KMS-11 (cell line): ENCODE measurements around the gene HOXB2.

ENCODE experiments used
- H2AFZ ChIP-seq: fragments of 200-600 bp; sonication (generic); 2 replicates; pipeline ENCODE4 v1.6.1; 2016; ENCODE audit warnings: antibody characterized with exemption, mixed run types, low read depth
- H3K27ac ChIP-seq: fragments of 200-600 bp; sonication (generic); 2 replicates; pipeline ENCODE4 v1.6.1; 2016; ENCODE audit warnings: mild to moderate bottlenecking, mixed run types
- H3K27me3 ChIP-seq: fragments of 200-600 bp; sonication (generic); 2 replicates; pipeline ENCODE4 v1.6.1; 2017; ENCODE audit warnings: mild to moderate bottlenecking, low read depth, mixed run types, moderate library complexity; ENCODE audit not compliant: insufficient read depth
- H3K36me3 ChIP-seq: fragments of 200-600 bp; sonication (generic); 2 replicates; pipeline ENCODE4 v1.6.1; 2017; ENCODE audit warnings: mild to moderate bottlenecking, mixed run types; ENCODE audit not compliant: insufficient read depth
- H3K4me1 ChIP-seq: fragments of 200-600 bp; sonication (generic); 2 replicates; pipeline ENCODE4 v1.6.1; 2016; ENCODE audit warnings: mild to moderate bottlenecking, low read depth, mixed run types; ENCODE audit not compliant: poor library complexity, severe bottlenecking
- H3K4me2 ChIP-seq: fragments of 200-600 bp; sonication (generic); 2 replicates; pipeline ENCODE4 v1.7.0; 2016; ENCODE audit warnings: mild to moderate bottlenecking, mixed run types
- H3K4me3 ChIP-seq: fragments of 200-600 bp; sonication (generic); IDR thresholded peaks from 2 replicates; pipeline ENCODE4 v1.6.1; 2017; ENCODE audit warnings: low read depth, low read length, mixed read lengths; ENCODE audit not compliant: insufficient read depth
- H3K79me2 ChIP-seq: fragments of 200-600 bp; sonication (generic); 2 replicates; pipeline ENCODE4 v1.6.1; 2016; ENCODE audit warnings: low read depth, mixed run types; ENCODE audit not compliant: insufficient read depth
- H3K9ac ChIP-seq: fragments of 200-600 bp; sonication (generic); 2 replicates; pipeline ENCODE4 v1.6.1; 2016; ENCODE audit warnings: mild to moderate bottlenecking, mixed run types
- H4K20me1 ChIP-seq: fragments of 200-600 bp; sonication (generic); 2 replicates; pipeline ENCODE4 v1.6.1; 2016; ENCODE audit warnings: mild to moderate bottlenecking, mixed run types; ENCODE audit not compliant: insufficient read depth
- TF ChIP-seq, protein P1 (sequence below): fragments of 200-600 bp; sonication (generic); conservative IDR thresholded peaks from 2 replicates; pipeline ENCODE4 v1.6.1; 2017; ENCODE audit warnings: low read depth, mild to moderate bottlenecking, antibody characterized with exemption, low read length, moderate library complexity, mixed read lengths

The HOXB2 gene

DNA sequence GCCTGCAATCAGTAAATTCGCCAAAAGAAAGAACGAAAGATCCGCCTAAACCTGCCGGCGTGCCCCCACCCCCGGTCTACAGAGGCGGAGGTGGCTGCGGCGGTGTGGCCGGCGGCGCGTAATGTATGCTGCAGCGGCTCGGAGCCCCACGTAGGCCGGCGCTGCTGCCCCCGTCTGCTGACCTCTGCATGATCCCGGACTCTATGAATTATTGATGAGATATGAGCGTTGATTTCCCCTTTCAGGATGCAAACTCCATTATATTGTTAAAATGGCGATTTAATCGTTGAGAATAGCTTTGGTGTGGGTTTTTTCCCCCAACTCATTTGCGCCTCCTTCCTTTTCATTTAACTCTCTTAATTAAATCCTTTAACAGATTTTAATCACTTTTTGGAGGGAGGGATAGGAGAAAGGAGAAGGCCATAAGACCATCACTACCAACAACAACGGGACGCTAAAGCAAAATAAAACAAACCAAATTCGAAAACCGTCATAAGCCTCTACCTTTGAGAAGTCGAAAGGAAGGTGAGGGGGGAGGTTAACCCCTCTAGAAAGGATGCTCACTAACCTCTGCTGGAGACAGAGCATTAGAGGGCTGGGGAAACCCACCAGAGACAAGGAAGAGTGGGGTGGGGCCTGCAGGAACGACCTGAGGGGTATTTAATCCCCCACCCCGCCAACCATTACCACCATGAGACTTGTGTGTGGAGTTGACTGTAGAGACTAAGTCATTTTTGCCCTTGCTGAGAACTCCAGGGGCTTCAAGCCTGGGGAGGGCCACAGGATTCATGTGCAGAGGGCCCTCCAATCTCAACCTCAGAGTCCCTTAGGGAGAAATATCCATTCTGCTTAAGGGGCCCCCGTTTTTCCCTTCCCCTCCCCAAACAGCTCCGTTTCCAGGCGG lies 41.7 kb upstream of the HOXB2 start:
- H4K20me1 ChIP-seq, result no peaks in the 10 kb centered on the region
- H3K4me1 ChIP-seq, result no peaks in the 10 kb centered on the region
- H3K4me2 ChIP-seq, result no peak overlapping the region
- no peak overlapping the region for H3K9ac ChIP-seq
- H3K27me3 ChIP-seq, result peaks cover 3% of the 10 kb centered on the region; the same call in 1 of the 2 replicates
- H3K27ac ChIP-seq, result no peak overlapping the region
- no peak overlapping the region for H3K4me3 ChIP-seq
- H2AFZ ChIP-seq, result no peak overlapping the region; the same call in 1 of the 2 replicates
- H3K36me3 ChIP-seq, result no peaks in the 10 kb centered on the region
- no peaks in the 10 kb centered on the region for H3K79me2 ChIP-seq
- TF ChIP-seq, protein P1, sequence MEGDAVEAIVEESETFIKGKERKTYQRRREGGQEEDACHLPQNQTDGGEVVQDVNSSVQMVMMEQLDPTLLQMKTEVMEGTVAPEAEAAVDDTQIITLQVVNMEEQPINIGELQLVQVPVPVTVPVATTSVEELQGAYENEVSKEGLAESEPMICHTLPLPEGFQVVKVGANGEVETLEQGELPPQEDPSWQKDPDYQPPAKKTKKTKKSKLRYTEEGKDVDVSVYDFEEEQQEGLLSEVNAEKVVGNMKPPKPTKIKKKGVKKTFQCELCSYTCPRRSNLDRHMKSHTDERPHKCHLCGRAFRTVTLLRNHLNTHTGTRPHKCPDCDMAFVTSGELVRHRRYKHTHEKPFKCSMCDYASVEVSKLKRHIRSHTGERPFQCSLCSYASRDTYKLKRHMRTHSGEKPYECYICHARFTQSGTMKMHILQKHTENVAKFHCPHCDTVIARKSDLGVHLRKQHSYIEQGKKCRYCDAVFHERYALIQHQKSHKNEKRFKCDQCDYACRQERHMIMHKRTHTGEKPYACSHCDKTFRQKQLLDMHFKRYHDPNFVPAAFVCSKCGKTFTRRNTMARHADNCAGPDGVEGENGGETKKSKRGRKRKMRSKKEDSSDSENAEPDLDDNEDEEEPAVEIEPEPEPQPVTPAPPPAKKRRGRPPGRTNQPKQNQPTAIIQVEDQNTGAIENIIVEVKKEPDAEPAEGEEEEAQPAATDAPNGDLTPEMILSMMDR, result no peak

DNA sequence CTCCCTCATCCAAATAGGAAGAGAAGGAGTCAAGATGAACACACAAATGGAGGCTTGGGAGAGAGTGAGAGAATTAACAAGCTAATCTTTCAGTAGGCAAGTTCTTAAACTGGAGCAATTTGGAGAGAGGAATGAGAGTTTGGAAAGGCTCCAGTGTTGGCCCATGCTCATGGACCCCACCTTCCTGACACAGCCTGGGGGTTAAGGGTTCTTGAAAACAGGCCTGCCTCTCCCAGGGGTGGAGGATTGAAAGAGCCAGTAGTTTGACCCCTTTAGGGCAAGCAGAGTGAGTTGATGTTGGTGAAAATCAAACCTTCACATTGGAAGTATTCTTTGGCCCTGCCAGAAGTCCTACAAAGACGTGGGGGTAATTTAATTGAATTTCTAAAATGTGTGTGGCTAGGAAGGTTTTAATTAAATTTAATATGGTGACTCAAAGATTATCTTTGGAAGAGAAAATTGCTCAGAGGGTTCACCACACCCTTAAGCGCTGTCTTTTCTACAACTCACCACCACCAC lies 39.4 kb upstream of the HOXB2 start:
- no peak overlapping the region for H3K9ac ChIP-seq
- H3K36me3 ChIP-seq, result no peaks in the 10 kb centered on the region
- H3K4me3 ChIP-seq, result no peak overlapping the region
- no peak overlapping the region for H3K27ac ChIP-seq
- H3K79me2 ChIP-seq, result no peaks in the 10 kb centered on the region
- H3K4me1 ChIP-seq, result no peaks in the 10 kb centered on the region
- no peak overlapping the region for H2AFZ ChIP-seq
- peaks cover 3% of the 10 kb centered on the region; the same call in 1 of the 2 replicates for H3K27me3 ChIP-seq
- TF ChIP-seq, protein P1, result no peak
- H3K4me2 ChIP-seq, result no peak overlapping the region
- H4K20me1 ChIP-seq, result no peaks in the 10 kb centered on the region

- no peak overlapping the region for H3K27ac ChIP-seq
- H3K27me3 ChIP-seq, result peaks cover 3% of the 10 kb centered on the region; the same call in 1 of the 2 replicates
- H3K4me3 ChIP-seq, result no peak overlapping the region
- no peaks in the 10 kb centered on the region for H4K20me1 ChIP-seq
- no peaks in the 10 kb centered on the region for H3K79me2 ChIP-seq
- H3K36me3 ChIP-seq, result no peaks in the 10 kb centered on the region
- no peaks in the 10 kb centered on the region for H3K4me1 ChIP-seq
- no peak overlapping the region for H3K9ac ChIP-seq
- H2AFZ ChIP-seq, result no peak overlapping the region
- no peak overlapping the region for H3K4me2 ChIP-seq
- TF ChIP-seq, protein P1, result no peak
Measured at GRCh38 chr17:48583708-48584222, 38.9 kb upstream of the HOXB2 start.

GRCh38 chr17:48582750-48583069 lies 37.8 kb upstream of the HOXB2 start:
- Histone ChIP-seq H3K79me2 (no peaks in the 10 kb centered on the region), H3K4me3 (no peak overlapping the region), H3K36me3 (no peaks in the 10 kb centered on the region), H2AFZ (no peak overlapping the region), H3K27ac (no peak overlapping the region), H3K27me3 (peaks cover 3% of the 10 kb centered on the region; the same call in 1 of the 2 replicates), H3K4me2 (no peak overlapping the region), H4K20me1 (no peaks in the 10 kb centered on the region), H3K9ac (no peak overlapping the region), H3K4me1 (no peaks in the 10 kb centered on the region)
- TF ChIP-seq, protein P1, result no peak
